Fibroblast of villous mesenchyme (primary cell): ENCODE measurements around the gene CCDC7. TPM values are rescaled to one million over a fixed set of nuclear protein-coding genes. Genes with fewer than 3 reads are reported as not detected.
A peak's percentile ranks its signal among the peaks of the same experiment; 100 is the strongest.
"Not testable (repeated sequence)": the region's sequence is repeated elsewhere in the genome, so short reads cannot be mapped to it uniquely, and the experiment has no call there.

Source experiments
- DNase-seq: peaks from one replicate; pipeline ENCODE4 v3.0.0-alpha.2; 2010; ENCODE audit warnings: low read depth
- H3K4me3 ChIP-seq: 2 replicates; pipeline ENCODE4 v1.5.1; 2011; ENCODE audit warnings: low read depth, mild to moderate bottlenecking, low read length
- total RNA-seq: library from RNA; depleted of rRNA; stranded (reverse); fragments of >200 nt; gene quantifications from 2 replicates; pipeline ENCODE4 v1.2.3, GENCODE V29; 2012
- TF ChIP-seq, protein P1 (sequence below): IDR thresholded peaks from 2 replicates; pipeline ENCODE4 v1.5.1; 2012; ENCODE audit warnings: low read depth, mild to moderate bottlenecking, low read length; ENCODE audit not compliant: insufficient read depth

Gene CCDC7
- total RNA-seq, 1 donor: 20.3 TPM

DNA sequence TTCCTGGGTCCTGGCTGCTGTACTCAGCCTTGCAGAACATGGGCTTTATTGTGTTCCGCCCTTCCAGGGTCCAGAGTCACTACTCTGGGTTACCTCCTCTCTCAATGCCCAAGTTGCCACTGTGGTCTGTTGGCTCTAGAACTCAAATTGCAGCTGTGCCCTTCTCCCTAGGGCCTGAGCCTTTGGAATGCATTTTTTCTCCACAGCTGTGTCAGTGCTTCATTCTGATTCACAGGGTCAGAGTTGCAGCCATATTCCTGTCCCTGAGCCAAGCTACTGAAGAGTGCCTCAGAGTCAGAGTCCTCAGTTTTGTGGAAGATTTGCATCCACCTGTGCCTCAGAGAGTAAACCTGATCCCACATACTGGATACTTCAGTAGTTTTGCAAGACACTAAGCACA is 344.5 kb downstream of the CCDC7 start:
- H3K4me3 ChIP-seq: no peak overlapping the region
- TF ChIP-seq, protein P1, sequence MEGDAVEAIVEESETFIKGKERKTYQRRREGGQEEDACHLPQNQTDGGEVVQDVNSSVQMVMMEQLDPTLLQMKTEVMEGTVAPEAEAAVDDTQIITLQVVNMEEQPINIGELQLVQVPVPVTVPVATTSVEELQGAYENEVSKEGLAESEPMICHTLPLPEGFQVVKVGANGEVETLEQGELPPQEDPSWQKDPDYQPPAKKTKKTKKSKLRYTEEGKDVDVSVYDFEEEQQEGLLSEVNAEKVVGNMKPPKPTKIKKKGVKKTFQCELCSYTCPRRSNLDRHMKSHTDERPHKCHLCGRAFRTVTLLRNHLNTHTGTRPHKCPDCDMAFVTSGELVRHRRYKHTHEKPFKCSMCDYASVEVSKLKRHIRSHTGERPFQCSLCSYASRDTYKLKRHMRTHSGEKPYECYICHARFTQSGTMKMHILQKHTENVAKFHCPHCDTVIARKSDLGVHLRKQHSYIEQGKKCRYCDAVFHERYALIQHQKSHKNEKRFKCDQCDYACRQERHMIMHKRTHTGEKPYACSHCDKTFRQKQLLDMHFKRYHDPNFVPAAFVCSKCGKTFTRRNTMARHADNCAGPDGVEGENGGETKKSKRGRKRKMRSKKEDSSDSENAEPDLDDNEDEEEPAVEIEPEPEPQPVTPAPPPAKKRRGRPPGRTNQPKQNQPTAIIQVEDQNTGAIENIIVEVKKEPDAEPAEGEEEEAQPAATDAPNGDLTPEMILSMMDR: no peak
- DNase-seq: no peak

DNA sequence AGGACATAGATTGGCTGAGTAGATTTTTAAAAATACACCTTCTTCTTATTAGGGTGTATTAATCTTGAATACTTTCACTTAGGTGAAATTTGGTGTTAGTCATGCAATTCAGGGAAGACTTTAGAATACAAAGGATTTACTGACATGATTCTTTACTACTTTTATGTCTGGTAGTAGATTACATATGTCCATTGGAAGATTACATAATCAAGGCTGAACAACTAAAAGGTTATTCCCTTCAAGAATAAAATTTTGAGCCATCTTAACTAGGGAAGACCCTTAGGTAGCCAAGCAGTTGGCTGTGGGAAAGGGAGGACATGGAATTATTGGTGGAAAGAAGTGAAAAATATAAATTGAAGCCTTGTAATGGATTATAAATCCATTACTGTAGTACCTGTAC is 347.1 kb downstream of the CCDC7 start:
- no peak for DNase-seq
- TF ChIP-seq, protein P1: no peak

DNA sequence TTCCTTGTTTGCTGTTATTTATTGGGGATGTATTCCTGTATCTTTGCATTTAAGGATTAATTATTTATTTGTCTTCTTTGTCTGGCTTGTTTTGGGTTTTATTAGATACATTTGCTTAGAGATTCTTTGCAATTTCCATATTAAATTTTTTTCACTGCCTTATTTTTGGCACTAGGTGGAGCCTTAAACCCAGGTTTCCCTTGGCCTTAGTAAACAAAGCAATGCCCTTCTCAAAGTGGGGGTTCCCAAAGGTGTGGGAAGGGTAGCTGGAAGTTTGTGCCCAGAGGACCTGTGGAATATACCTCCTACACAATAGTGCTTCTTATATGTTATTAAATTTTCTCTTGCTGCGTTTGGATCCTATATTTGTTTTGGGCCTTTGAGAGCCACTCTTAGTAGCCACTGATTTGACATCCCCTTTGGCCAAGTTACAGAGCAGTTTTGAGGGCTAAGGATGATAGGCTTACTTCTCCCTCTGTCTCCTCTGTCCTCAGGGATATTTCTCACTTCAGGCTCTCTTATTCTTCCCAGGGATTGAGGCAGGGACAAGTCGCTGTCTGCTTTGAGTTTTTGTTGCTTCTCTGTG is 349.8 kb downstream of the CCDC7 start:
- peak; percentile 40 for DNase-seq
- no peak overlapping the region for H3K4me3 ChIP-seq
- TF ChIP-seq, protein P1: peak; percentile 68

More for the DNA sequence above, 347.1 kb downstream of the CCDC7 start:
- no peak overlapping the region for H3K4me3 ChIP-seq

DNA sequence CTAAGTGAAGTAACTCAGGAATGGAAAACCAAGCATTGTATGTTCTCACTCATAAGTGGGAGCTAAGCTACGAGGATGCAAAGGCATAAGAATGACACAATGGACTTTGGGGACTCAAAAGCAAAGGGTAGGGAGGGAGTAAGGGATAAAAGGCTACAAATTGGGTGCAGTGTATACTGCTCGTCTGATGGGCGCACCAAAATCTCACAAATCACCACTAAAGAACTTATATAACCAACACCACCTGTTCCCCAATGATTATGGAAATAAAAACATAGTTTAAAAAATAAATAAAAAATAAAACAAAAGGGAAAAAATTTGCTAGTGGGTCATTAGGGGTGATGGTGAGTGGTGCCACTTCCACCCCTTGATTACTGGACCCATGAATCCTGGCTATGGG is 351.5 kb downstream of the CCDC7 start:
- H3K4me3 ChIP-seq, DNase-seq: not testable (repeated sequence)

DNA sequence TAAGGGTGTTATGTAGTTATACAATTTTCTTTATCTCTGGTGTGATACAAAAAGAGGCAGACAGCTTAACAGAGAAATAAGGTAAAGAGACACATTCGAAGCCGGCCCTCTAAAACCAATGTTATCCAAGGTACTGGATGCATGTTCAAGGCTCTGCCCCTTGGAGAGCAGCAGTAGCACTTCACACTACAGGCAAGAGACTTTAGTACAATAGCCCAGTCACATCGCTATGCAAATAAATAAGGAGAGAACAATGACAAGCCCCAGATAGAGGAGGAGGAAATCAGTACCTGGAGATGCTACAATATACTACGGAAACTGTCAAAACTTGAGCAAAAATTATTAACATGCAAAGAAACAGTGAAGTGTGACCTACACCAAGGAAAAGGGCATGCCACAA is 401.0 kb downstream of the CCDC7 start:
- H3K4me3 ChIP-seq: no peak overlapping the region
- TF ChIP-seq, protein P1: no peak
- DNase-seq: no peak

DNA sequence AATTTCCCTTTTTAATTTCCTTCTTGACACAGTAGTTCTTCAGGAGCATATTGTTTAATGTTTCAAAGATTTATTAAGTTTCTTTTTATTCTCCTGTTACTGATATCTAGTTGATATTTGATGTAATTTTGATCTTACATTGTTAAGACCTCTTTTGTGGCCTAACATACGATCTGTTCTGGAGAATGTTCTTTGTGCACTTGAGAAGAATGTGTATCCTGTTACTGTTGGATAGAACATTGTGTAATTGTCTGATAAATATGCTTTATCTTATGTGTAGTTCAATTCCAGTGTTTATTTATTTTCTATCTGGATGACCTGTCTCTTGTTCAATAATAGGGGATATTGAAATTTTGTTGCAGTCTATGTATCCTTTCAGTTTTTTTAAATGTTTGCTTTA is 405.4 kb downstream of the CCDC7 start:
- H3K4me3 ChIP-seq: no peak overlapping the region
- DNase-seq: no peak
- TF ChIP-seq, protein P1: no peak

DNA sequence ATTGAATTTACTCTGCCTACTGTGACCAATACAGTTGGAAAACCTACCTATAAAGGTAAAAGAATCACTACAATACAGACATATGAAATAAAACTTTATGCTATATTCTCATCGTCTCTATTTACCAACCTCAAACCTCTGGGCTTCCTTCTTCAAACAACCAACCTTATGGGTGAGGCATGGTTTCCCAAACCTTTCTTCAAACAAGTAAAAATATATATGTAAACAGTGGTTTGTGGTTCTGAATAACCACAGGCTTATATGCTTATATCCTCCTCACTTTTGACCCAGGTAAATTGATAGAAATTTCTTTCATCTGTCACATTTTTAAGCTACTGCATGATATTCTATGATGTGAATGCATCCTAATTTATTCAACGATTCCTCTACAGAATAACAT is 408.5 kb downstream of the CCDC7 start:
- H3K4me3 ChIP-seq: no peak overlapping the region
- TF ChIP-seq, protein P1: no peak
- DNase-seq: no peak
